Ascending aorta (tissue), 2 donors: ENCODE results near the gene MYO1D. TPM values are rescaled to one million over a fixed set of nuclear protein-coding genes. Genes with fewer than 3 reads are reported as not detected.
A peak's percentile ranks its signal among the peaks of the same experiment; 100 is the strongest.

Experiments
- DNase-seq, 2 donors: peaks; one replicate each; pipeline ENCODE4 v3.0.0-alpha.2; 2019; ENCODE audit warnings: low spot score in 2 of 2
- H3K27ac ChIP-seq, 2 donors: fragments of 200-600 bp; sonication (generic); one replicate each; pipeline ENCODE4 v1.5.1; 2016 to 2017; ENCODE audit warnings: mild to moderate bottlenecking in 1 of 2
- H3K27me3 ChIP-seq: fragments of 200-600 bp; sonication (generic); one replicate; pipeline ENCODE4 v1.5.1; 2017
- H3K36me3 ChIP-seq, 2 donors: fragments of 200-600 bp; sonication (generic); one replicate each; pipeline ENCODE4 v1.5.1; 2016
- H3K4me1 ChIP-seq, 2 donors: fragments of 200-600 bp; sonication (generic); one replicate each; pipeline ENCODE4 v1.5.1; 2016 to 2017; ENCODE audit warnings: mild to moderate bottlenecking in 1 of 2
- H3K4me3 ChIP-seq, 2 donors: fragments of 200-600 bp; sonication (generic); one replicate each; pipeline ENCODE4 v1.5.1; 2016 to 2017; ENCODE audit warnings: mild to moderate bottlenecking in 1 of 2
- H3K9me3 ChIP-seq, 2 donors: fragments of 200-600 bp; sonication (generic); one replicate each; pipeline ENCODE4 v1.5.1; 2016
- CTCF ChIP-seq, 3 experiments: fragments of 200-600 bp in 2 of 3; fragments of 450-650 bp in 1 of 3; sonication (generic) in 2 of 3; IDR thresholded peaks; one replicate each; pipeline ENCODE4 v1.5.1; 2016 to 2019; ENCODE audit warnings: antibody characterized with exemption in 3 of 3, mild to moderate bottlenecking in 1 of 3, moderate library complexity in 1 of 3
- intact Hi-C: fragments of 100-400 bp; cut with DNase I; formaldehyde crosslinking; loops from one replicate; pipeline ENCODE4 v1.15.1; 2023
- total RNA-seq: library from RNA; depleted of rRNA; stranded (reverse); fragments of >200 nt; gene quantifications from one replicate; pipeline ENCODE4 v1.1.0, GENCODE V29; 2016

The MYO1D gene
- total RNA-seq, 1 donor from 2014 or later: 105 TPM

- intact Hi-C loops: no loop called here
- Histone ChIP-seq H3K4me1 (peaks cover 9 to 10% of the 10 kb centered on the region in 2 donors), H3K4me3 (no peak overlapping the region), H3K27me3 (no peaks in the 10 kb centered on the region), H3K9me3 (no peaks in the 10 kb centered on the region), H3K36me3 (peaks cover 56 to 63% of the 10 kb centered on the region in 2 donors), H3K27ac (no peak overlapping the region)
- no peak for DNase-seq
- no peak for TF ChIP-seq CTCF (IDR thresholded peaks at IDR 0.05)
Measured at GRCh38 chr17:32449963-32450362, 427.0 kb downstream of the MYO1D start.

GRCh38 chr17:32446949-32447348 lies 430.0 kb downstream of the MYO1D start:
- H3K4me3 ChIP-seq: no peak overlapping the region
- H3K36me3 ChIP-seq: peaks cover 34 to 36% of the 10 kb centered on the region in 2 donors
- H3K9me3 ChIP-seq: no peaks in the 10 kb centered on the region
- H3K27me3 ChIP-seq: no peaks in the 10 kb centered on the region
- no peak for DNase-seq
- H3K4me1 ChIP-seq: peaks cover 9 to 10% of the 10 kb centered on the region in 2 donors
- intact Hi-C loops: no loop called here
- no peak overlapping the region for H3K27ac ChIP-seq
- TF ChIP-seq CTCF (IDR thresholded peaks at IDR 0.05): no peak

GRCh38 chr17:32445971-32446370 lies 431.0 kb downstream of the MYO1D start:
- Histone ChIP-seq H3K9me3 (no peaks in the 10 kb centered on the region), H3K4me1 (peaks cover 9 to 10% of the 10 kb centered on the region in 2 donors), H3K36me3 (peaks cover 25 to 26% of the 10 kb centered on the region in 2 donors), H3K27me3 (no peaks in the 10 kb centered on the region), H3K4me3 (peak overlapping the region in 1 of 2 donors; percentile 99), H3K27ac (no peak overlapping the region)
- intact Hi-C loops: no loop called here
- no peak for TF ChIP-seq CTCF (IDR thresholded peaks at IDR 0.05)
- no peak for DNase-seq

- no peak for TF ChIP-seq CTCF (IDR thresholded peaks at IDR 0.05)
- Histone ChIP-seq H3K36me3 (peaks cover 20 to 21% of the 10 kb centered on the region in 2 donors), H3K4me3 (peak overlapping the region; percentile 94 to 99), H3K27ac (peak overlapping the region in 1 of 2 donors; percentile 81), H3K4me1 (peaks cover 9 to 10% of the 10 kb centered on the region in 2 donors), H3K9me3 (no peaks in the 10 kb centered on the region), H3K27me3 (no peaks in the 10 kb centered on the region)
- intact Hi-C loops: no loop called here
- no peak for DNase-seq
Measured at GRCh38 chr17:32445497-32445896, 431.4 kb downstream of the MYO1D start.

- H3K9me3 ChIP-seq: no peaks in the 10 kb centered on the region
- peak overlapping the region; percentile 94 to 99 for H3K4me3 ChIP-seq
- peaks cover 16 to 18% of the 10 kb centered on the region in 2 donors for H3K36me3 ChIP-seq
- TF ChIP-seq CTCF (IDR thresholded peaks at IDR 0.05): no peak
- H3K27me3 ChIP-seq: no peaks in the 10 kb centered on the region
- H3K27ac ChIP-seq: peak overlapping the region; percentile 81 to 83
- intact Hi-C loops: no loop called here
- DNase-seq: no peak
- peaks cover 9 to 10% of the 10 kb centered on the region in 2 donors for H3K4me1 ChIP-seq
Measured at GRCh38 chr17:32445074-32445415, 431.9 kb downstream of the MYO1D start.
